ENCODE data around the gene CTTNBP2. TPM values are rescaled to one million over a fixed set of nuclear protein-coding genes. Genes with fewer than 3 reads are reported as not detected.

Gene CTTNBP2
- total RNA-seq, 2 experiments from 2014 or later = not detected

- POLR2A ChIA-PET = no interaction called here
- no peak for DNase-seq
- H3K4me1 Mint-ChIP-seq (ENCODE audit: low read depth) = no peaks in the 10 kb centered on the region
- no peaks in the 10 kb centered on the region for H3K27me3 Mint-ChIP-seq (ENCODE audit: low read depth)
- H3K9me3 Mint-ChIP-seq (ENCODE audit: insufficient read depth) = no peaks in the 10 kb centered on the region
- no peak overlapping the region for H3K4me3 Mint-ChIP-seq
- no peak for ATAC-seq
- no peak overlapping the region for H3K27ac Mint-ChIP-seq
- CTCF ChIA-PET = no interaction called here
- H3K36me3 Mint-ChIP-seq (ENCODE audit: low read depth) = no peaks in the 10 kb centered on the region
These were observed 63.3 kb downstream of the CTTNBP2 start for GRCh38 chr7:117809958-117810357.

GRCh38 chr7:117808910-117809705, 64.1 kb downstream of the CTTNBP2 start:
- ChIA-PET POLR2A (no interaction called here), CTCF (no interaction called here)
- Mint-ChIP-seq H3K36me3 (ENCODE audit: low read depth) (no peaks in the 10 kb centered on the region), H3K4me1 (ENCODE audit: low read depth) (no peaks in the 10 kb centered on the region), H3K9me3 (ENCODE audit: insufficient read depth) (no peaks in the 10 kb centered on the region), H3K27ac (no peak overlapping the region), H3K4me3 (no peak overlapping the region), H3K27me3 (ENCODE audit: low read depth) (no peaks in the 10 kb centered on the region)
- DNase-seq (no peak), ATAC-seq (no peak)

DNA sequence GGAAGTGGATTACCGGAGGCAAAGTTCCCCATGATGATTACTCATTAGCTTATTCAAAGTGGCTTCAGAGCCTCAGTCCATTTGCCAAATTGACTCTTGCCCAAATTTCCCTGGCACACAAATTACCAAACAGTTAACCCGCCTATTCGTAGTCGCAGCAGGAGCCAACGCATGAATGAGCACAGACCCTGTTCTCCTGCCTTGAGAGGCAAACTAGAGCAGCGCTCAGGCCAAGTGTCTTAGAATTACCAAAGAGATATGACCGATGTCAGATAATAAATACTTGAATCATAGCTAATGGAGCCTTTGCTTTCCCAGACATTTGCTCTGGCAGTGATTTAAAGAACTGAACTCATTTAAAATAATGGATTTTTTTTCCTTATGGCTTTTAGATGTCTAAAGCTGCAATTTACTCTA, 64.9 kb downstream of the CTTNBP2 start:
- H3K27me3 Mint-ChIP-seq (ENCODE audit: low read depth) = no peaks in the 10 kb centered on the region
- ATAC-seq (no peak), DNase-seq (no peak)
- H3K9me3 Mint-ChIP-seq (ENCODE audit: insufficient read depth) = no peaks in the 10 kb centered on the region
- ChIA-PET POLR2A (no interaction called here), CTCF (no interaction called here)
- no peak overlapping the region for H3K27ac Mint-ChIP-seq
- H3K4me3 Mint-ChIP-seq = no peak overlapping the region
- H3K36me3 Mint-ChIP-seq (ENCODE audit: low read depth) = no peaks in the 10 kb centered on the region
- no peaks in the 10 kb centered on the region for H3K4me1 Mint-ChIP-seq (ENCODE audit: low read depth)

DNA sequence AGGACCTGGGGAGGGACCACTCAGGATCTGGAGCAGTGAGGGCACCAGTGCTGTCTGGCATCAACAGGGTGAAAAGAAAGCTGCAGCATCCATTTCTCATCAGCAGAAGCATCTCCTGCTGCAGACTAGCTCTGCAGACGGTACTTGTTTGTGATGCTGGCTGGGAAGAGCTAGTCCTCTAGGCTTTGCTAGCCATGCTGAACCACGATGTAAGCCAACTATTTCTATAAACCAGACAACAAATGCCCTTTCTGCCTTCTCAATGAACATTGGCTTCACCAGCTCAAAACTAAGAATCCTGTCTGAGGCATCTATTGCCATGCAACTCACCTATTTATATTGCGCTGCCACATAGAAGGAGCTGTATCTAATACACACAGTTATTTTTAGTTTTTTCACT, 65.6 kb downstream of the CTTNBP2 start:
- Mint-ChIP-seq H3K36me3 (ENCODE audit: low read depth) (no peaks in the 10 kb centered on the region), H3K9me3 (ENCODE audit: insufficient read depth) (no peaks in the 10 kb centered on the region), H3K4me1 (ENCODE audit: low read depth) (no peaks in the 10 kb centered on the region), H3K4me3 (no peak overlapping the region), H3K27me3 (ENCODE audit: low read depth) (no peaks in the 10 kb centered on the region), H3K27ac (no peak overlapping the region)
- no peak for DNase-seq
- no peak for ATAC-seq
- POLR2A ChIA-PET = no interaction called here
- CTCF ChIA-PET = no interaction called here

- POLR2A ChIA-PET = no interaction called here
- ATAC-seq (no peak), DNase-seq (no peak)
- Mint-ChIP-seq H3K27me3 (ENCODE audit: low read depth) (no peaks in the 10 kb centered on the region), H3K9me3 (ENCODE audit: insufficient read depth) (no peaks in the 10 kb centered on the region), H3K36me3 (ENCODE audit: low read depth) (no peaks in the 10 kb centered on the region), H3K4me3 (no peak overlapping the region), H3K27ac (no peak overlapping the region), H3K4me1 (ENCODE audit: low read depth) (no peaks in the 10 kb centered on the region)
- CTCF ChIA-PET = no interaction called here
These were observed 67.2 kb downstream of the CTTNBP2 start for GRCh38 chr7:117806011-117806410.

GRCh38 chr7:117805241-117805640, 68.0 kb downstream of the CTTNBP2 start:
- Mint-ChIP-seq H3K27me3 (ENCODE audit: low read depth) (no peaks in the 10 kb centered on the region), H3K9me3 (ENCODE audit: insufficient read depth) (no peaks in the 10 kb centered on the region), H3K4me3 (no peak overlapping the region), H3K36me3 (ENCODE audit: low read depth) (no peaks in the 10 kb centered on the region), H3K27ac (no peak overlapping the region), H3K4me1 (ENCODE audit: low read depth) (no peaks in the 10 kb centered on the region)
- DNase-seq = no peak
- ATAC-seq = no peak
- ChIA-PET POLR2A (no interaction called here), CTCF (no interaction called here)

GRCh38 chr7:117803476-117803875, 69.8 kb downstream of the CTTNBP2 start:
- Mint-ChIP-seq H3K4me1 (ENCODE audit: low read depth) (no peaks in the 10 kb centered on the region), H3K27ac (no peak overlapping the region), H3K27me3 (ENCODE audit: low read depth) (no peaks in the 10 kb centered on the region), H3K4me3 (no peak overlapping the region), H3K9me3 (ENCODE audit: insufficient read depth) (no peaks in the 10 kb centered on the region), H3K36me3 (ENCODE audit: low read depth) (no peaks in the 10 kb centered on the region)
- ATAC-seq = no peak
- DNase-seq = no peak
- POLR2A ChIA-PET = interaction anchor here (0.6 kb wide), 1 partner anchor 1495 kb away, joined by 3 read pairs; no protein-coding TSS in a partner anchor
- CTCF ChIA-PET = no interaction called here

- DNase-seq (no peak), ATAC-seq (no peak)
- no peaks in the 10 kb centered on the region for H3K36me3 Mint-ChIP-seq (ENCODE audit: low read depth)
- H3K27me3 Mint-ChIP-seq (ENCODE audit: low read depth) = no peaks in the 10 kb centered on the region
- H3K27ac Mint-ChIP-seq = no peak overlapping the region
- no peaks in the 10 kb centered on the region for H3K9me3 Mint-ChIP-seq (ENCODE audit: insufficient read depth)
- ChIA-PET POLR2A (interaction anchor here (0.6 kb wide), 1 partner anchor 1496 kb away, joined by 3 read pairs; no protein-coding TSS in a partner anchor), CTCF (no interaction called here)
- H3K4me3 Mint-ChIP-seq = no peak overlapping the region
- no peaks in the 10 kb centered on the region for H3K4me1 Mint-ChIP-seq (ENCODE audit: low read depth)
These were observed 70.6 kb downstream of the CTTNBP2 start for GRCh38 chr7:117802660-117803059.

- Mint-ChIP-seq H3K27ac (no peak overlapping the region), H3K27me3 (ENCODE audit: low read depth) (no peaks in the 10 kb centered on the region), H3K36me3 (ENCODE audit: low read depth) (no peaks in the 10 kb centered on the region), H3K4me1 (ENCODE audit: low read depth) (no peaks in the 10 kb centered on the region), H3K4me3 (no peak overlapping the region), H3K9me3 (ENCODE audit: insufficient read depth) (no peaks in the 10 kb centered on the region)
- ATAC-seq (no peak), DNase-seq (no peak)
- CTCF ChIA-PET = no interaction called here
- POLR2A ChIA-PET = no interaction called here
These were observed 72.4 kb downstream of the CTTNBP2 start for GRCh38 chr7:117800841-117801240.

DNA sequence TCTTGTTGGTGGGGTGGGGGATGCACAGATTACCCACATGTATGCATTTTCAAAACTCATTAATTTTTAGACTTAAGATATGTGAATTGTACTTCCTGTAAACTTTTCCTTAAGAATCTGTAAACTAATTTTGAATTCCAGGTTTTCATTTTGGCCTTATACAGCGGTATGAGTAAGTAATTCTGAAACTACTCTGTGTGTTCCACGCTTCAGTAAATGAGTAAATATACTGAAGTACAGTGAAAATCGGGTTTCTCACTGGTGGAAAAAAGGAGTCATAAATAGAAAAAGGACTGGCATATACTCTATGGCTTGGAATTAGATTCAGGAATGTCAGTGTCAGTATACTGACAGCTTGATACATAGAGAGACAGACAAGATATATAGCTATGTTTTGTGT, 72.8 kb downstream of the CTTNBP2 start:
- H3K27ac Mint-ChIP-seq = no peak overlapping the region
- H3K9me3 Mint-ChIP-seq (ENCODE audit: insufficient read depth) = no peaks in the 10 kb centered on the region
- no peak for ATAC-seq
- H3K27me3 Mint-ChIP-seq (ENCODE audit: low read depth) = no peaks in the 10 kb centered on the region
- no peaks in the 10 kb centered on the region for H3K36me3 Mint-ChIP-seq (ENCODE audit: low read depth)
- H3K4me3 Mint-ChIP-seq = no peak overlapping the region
- no peaks in the 10 kb centered on the region for H3K4me1 Mint-ChIP-seq (ENCODE audit: low read depth)
- CTCF ChIA-PET = no interaction called here
- DNase-seq = no peak
- POLR2A ChIA-PET = no interaction called here

DNA sequence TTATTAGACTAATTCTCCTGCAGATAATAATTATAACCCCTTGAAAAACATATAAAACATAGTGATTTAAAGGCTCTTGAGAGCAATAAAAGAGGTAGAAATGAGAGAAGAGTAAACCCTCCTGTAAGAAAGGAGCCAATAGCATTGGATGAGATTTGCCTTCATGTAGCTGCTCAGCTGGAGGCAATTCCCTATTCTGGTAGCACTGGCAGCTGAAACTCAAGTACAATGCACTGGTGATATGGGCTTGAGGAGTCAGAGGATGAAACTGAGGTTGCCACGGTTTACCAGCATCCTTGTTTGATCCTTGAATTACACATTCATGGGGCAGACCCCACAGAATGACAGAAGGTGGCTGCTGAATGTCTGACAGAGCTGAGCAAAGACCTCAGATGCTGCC, 76.4 kb downstream of the CTTNBP2 start:
- no peaks in the 10 kb centered on the region for H3K27me3 Mint-ChIP-seq (ENCODE audit: low read depth)
- ATAC-seq (no peak), DNase-seq (no peak)
- H3K9me3 Mint-ChIP-seq (ENCODE audit: insufficient read depth) = no peaks in the 10 kb centered on the region
- H3K4me1 Mint-ChIP-seq (ENCODE audit: low read depth) = no peaks in the 10 kb centered on the region
- H3K4me3 Mint-ChIP-seq = no peak overlapping the region
- ChIA-PET CTCF (no interaction called here), POLR2A (no interaction called here)
- no peak overlapping the region for H3K27ac Mint-ChIP-seq
- no peaks in the 10 kb centered on the region for H3K36me3 Mint-ChIP-seq (ENCODE audit: low read depth)

DNA sequence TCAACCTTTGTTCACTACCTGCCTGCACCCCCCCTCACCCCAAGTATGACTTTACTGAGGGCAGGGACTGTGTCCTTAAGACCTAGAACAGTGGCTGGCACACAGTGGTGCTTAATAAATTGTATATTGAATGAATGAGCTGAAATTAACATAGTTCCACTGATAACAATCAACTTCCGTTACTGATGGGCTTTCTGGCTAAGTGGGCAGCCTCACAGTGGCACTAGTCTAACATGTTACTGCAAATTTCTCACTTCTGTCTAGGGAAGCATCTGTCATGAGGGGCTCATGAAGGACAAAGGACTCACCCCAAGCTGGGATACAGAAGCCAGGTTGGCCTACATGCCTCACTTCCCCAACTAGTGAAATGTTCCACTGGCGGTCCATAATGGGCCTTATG, 79.3 kb downstream of the CTTNBP2 start:
- ChIA-PET CTCF (no interaction called here), POLR2A (no interaction called here)
- H3K27ac Mint-ChIP-seq = no peak overlapping the region
- H3K4me3 Mint-ChIP-seq = no peak overlapping the region
- ATAC-seq (no peak), DNase-seq (no peak)
- H3K27me3 Mint-ChIP-seq (ENCODE audit: low read depth) = no peaks in the 10 kb centered on the region
- H3K9me3 Mint-ChIP-seq (ENCODE audit: insufficient read depth) = no peaks in the 10 kb centered on the region
- H3K4me1 Mint-ChIP-seq (ENCODE audit: low read depth) = no peaks in the 10 kb centered on the region
- no peaks in the 10 kb centered on the region for H3K36me3 Mint-ChIP-seq (ENCODE audit: low read depth)

- POLR2A ChIA-PET = no interaction called here
- no peak for ATAC-seq
- no peaks in the 10 kb centered on the region for H3K9me3 Mint-ChIP-seq (ENCODE audit: insufficient read depth)
- no peaks in the 10 kb centered on the region for H3K36me3 Mint-ChIP-seq (ENCODE audit: low read depth)
- CTCF ChIA-PET = no interaction called here
- no peak overlapping the region for H3K27ac Mint-ChIP-seq
- no peaks in the 10 kb centered on the region for H3K27me3 Mint-ChIP-seq (ENCODE audit: low read depth)
- no peak overlapping the region for H3K4me3 Mint-ChIP-seq
- no peaks in the 10 kb centered on the region for H3K4me1 Mint-ChIP-seq (ENCODE audit: low read depth)
- no peak for DNase-seq
These were observed 79.7 kb downstream of the CTTNBP2 start for GRCh38 chr7:117793521-117793920.
